ENCODE results near the gene IL22RA2. TPM values are rescaled to one million over a fixed set of nuclear protein-coding genes. Genes with fewer than 3 reads are reported as not detected.
"Not testable (repeated sequence)": the region's sequence is repeated elsewhere in the genome, so short reads cannot be mapped to it uniquely, and the experiment has no call there.

IL22RA2 gene
- total RNA-seq, 4 donors from 2014 or later: not detected

GRCh38 chr6:137112067-137112355, 61.4 kb downstream of the IL22RA2 start:
- 88 to 90% methylated on average over 5 of the region's 5 CpGs for WGBS, 2 donors
- no peak for DNase-seq
- no peaks in the 10 kb centered on the region for H3K36me3 ChIP-seq
- H3K4me1 ChIP-seq: peaks cover 0 to 4% of the 10 kb centered on the region in 2 donors
- H3K27ac ChIP-seq: no peak overlapping the region
- TF ChIP-seq CTCF (IDR thresholded peaks at IDR 0.05): no peak
- TF ChIP-seq POLR2A (IDR thresholded peaks at IDR 0.05): no peak
- H3K27me3 ChIP-seq: no peaks in the 10 kb centered on the region
- no peak overlapping the region for H3K4me3 ChIP-seq (replicated peaks in 1 of 3)
- no peaks in the 10 kb centered on the region for H3K9me3 ChIP-seq
- intact Hi-C loops (cut with DNase I): no loop called here

- Histone ChIP-seq H3K27ac (no peak overlapping the region), H3K4me1 (peaks cover 0 to 4% of the 10 kb centered on the region in 2 donors), H3K27me3 (no peaks in the 10 kb centered on the region), H3K4me3 (replicated peaks in 1 of 3) (no peak overlapping the region), H3K36me3 (no peaks in the 10 kb centered on the region), H3K9me3 (no peaks in the 10 kb centered on the region)
- TF ChIP-seq CTCF (IDR thresholded peaks at IDR 0.05) (no peak), POLR2A (IDR thresholded peaks at IDR 0.05) (no peak)
- 91 to 93% methylated on average over 2 of the region's 2 CpGs for WGBS, 2 donors
- intact Hi-C loops (cut with DNase I): no loop called here
- no peak for DNase-seq
Measured at GRCh38 chr6:137111296-137112066, 62.0 kb downstream of the IL22RA2 start.

- 77 to 82% methylated on average over 1 of the region's 1 CpG for WGBS, 2 donors
Measured at GRCh38 chr6:137107767-137108105, 65.7 kb downstream of the IL22RA2 start.

GRCh38 chr6:137107047-137107766, 66.2 kb downstream of the IL22RA2 start:
- H3K9me3 ChIP-seq; H3K36me3 ChIP-seq; H3K27me3 ChIP-seq; H3K4me3 ChIP-seq (replicated peaks in 1 of 3); DNase-seq; H3K27ac ChIP-seq; intact Hi-C loops (cut with DNase I); H3K4me1 ChIP-seq: not testable (repeated sequence)
- 85% methylated on average over 6 of the region's 6 CpGs for WGBS, 2 donors

More at GRCh38 chr6:137107767-137108105, 65.7 kb downstream of the IL22RA2 start:
- no peak for DNase-seq
- Histone ChIP-seq H3K36me3 (no peaks in the 10 kb centered on the region), H3K4me1 (no peaks in the 10 kb centered on the region), H3K9me3 (no peaks in the 10 kb centered on the region), H3K4me3 (replicated peaks in 1 of 3) (no peak overlapping the region), H3K27ac (no peak overlapping the region), H3K27me3 (no peaks in the 10 kb centered on the region)
- intact Hi-C loops (cut with DNase I): no loop called here
- no peak for TF ChIP-seq POLR2A (IDR thresholded peaks at IDR 0.05)
- TF ChIP-seq CTCF (IDR thresholded peaks at IDR 0.05): no peak

- WGBS, 2 donors: 90 to 95% methylated on average over 3 of the region's 3 CpGs
- no peak for DNase-seq
- no peaks in the 10 kb centered on the region for H3K4me1 ChIP-seq
- TF ChIP-seq CTCF (IDR thresholded peaks at IDR 0.05): no peak
- TF ChIP-seq POLR2A (IDR thresholded peaks at IDR 0.05): no peak
- H3K9me3 ChIP-seq: no peaks in the 10 kb centered on the region
- H3K36me3 ChIP-seq: no peaks in the 10 kb centered on the region
- intact Hi-C loops (cut with DNase I): no loop called here
- H3K27ac ChIP-seq: no peak overlapping the region
- no peak overlapping the region for H3K4me3 ChIP-seq (replicated peaks in 1 of 3)
- no peaks in the 10 kb centered on the region for H3K27me3 ChIP-seq
Measured at GRCh38 chr6:137106183-137106582, 67.3 kb downstream of the IL22RA2 start.
